HL-60 (cell line): ENCODE measurements around the gene KCNQ1.

Experiments
- CTCF ChIP-seq: IDR thresholded peaks from one replicate; pipeline ENCODE4 v1.5.1; 2011; ENCODE audit warnings: low read length, control low read depth, inconsistent platforms; ENCODE audit not compliant: insufficient read depth
- SPI1 ChIP-seq: IDR thresholded peaks from 2 replicates; pipeline ENCODE4 v1.6.1; 2012; ENCODE audit warnings: low read depth, mild to moderate bottlenecking, borderline replicate concordance
- TF ChIP-seq, protein P1 (sequence below): IDR thresholded peaks from 2 replicates; pipeline ENCODE4 v1.6.1; 2012; ENCODE audit warnings: low read depth; ENCODE audit not compliant: insufficient replicate concordance

DNA sequence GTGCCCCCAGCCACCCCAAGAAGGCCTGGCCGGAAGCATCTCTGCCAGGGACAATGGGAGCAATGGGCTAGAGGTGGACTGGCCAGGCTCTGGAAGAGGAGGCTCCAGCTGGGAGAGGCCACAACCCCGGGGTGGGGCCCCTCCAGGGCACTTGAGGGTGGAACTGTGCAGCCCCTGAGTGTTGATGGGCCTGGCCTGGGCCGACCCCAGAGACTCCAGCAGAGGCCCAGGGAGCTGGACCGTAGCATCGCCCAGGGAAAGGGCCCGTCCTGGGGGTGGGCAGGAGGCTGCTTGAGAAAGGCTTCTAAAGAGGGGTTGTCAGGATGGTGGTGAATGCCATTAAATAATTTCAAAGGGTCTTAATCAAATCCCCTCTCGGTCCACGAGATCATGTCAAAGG is 410.4 kb downstream of the KCNQ1 start:
- no peak for TF ChIP-seq CTCF
- TF ChIP-seq, protein P1, sequence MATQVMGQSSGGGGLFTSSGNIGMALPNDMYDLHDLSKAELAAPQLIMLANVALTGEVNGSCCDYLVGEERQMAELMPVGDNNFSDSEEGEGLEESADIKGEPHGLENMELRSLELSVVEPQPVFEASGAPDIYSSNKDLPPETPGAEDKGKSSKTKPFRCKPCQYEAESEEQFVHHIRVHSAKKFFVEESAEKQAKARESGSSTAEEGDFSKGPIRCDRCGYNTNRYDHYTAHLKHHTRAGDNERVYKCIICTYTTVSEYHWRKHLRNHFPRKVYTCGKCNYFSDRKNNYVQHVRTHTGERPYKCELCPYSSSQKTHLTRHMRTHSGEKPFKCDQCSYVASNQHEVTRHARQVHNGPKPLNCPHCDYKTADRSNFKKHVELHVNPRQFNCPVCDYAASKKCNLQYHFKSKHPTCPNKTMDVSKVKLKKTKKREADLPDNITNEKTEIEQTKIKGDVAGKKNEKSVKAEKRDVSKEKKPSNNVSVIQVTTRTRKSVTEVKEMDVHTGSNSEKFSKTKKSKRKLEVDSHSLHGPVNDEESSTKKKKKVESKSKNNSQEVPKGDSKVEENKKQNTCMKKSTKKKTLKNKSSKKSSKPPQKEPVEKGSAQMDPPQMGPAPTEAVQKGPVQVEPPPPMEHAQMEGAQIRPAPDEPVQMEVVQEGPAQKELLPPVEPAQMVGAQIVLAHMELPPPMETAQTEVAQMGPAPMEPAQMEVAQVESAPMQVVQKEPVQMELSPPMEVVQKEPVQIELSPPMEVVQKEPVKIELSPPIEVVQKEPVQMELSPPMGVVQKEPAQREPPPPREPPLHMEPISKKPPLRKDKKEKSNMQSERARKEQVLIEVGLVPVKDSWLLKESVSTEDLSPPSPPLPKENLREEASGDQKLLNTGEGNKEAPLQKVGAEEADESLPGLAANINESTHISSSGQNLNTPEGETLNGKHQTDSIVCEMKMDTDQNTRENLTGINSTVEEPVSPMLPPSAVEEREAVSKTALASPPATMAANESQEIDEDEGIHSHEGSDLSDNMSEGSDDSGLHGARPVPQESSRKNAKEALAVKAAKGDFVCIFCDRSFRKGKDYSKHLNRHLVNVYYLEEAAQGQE, result no peak
- TF ChIP-seq SPI1, result no peak
